Measurements from ENCODE around the gene IPCEF1. TPM values are rescaled to one million over a fixed set of nuclear protein-coding genes. Genes with fewer than 3 reads are reported as not detected.

The IPCEF1 gene
- total and polyA plus RNA-seq, 2 of the 8 experiments (the other 6 are each of a cell fraction or from before 2014, with no cell fraction given), result 0.41 to 0.78 TPM

DNA sequence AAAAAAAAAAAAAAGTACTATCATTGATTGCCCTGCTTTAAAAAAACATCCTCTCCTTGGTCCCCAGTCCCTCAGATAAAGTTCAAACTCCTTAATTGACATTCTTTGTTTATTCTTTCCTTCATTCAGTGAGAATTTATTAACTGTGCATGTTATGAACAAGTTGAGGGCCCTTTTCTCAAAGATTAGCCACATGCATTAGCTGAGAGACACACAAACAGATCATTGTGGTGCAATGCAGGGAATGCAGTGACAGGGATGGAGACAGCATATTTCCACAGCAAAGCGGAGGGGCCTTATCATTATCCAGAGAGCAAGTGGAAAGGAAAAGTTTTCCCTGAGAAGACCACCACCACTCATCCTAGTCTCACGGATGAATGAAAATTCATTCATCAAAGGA lies 21.9 kb upstream of the IPCEF1 start:
- Histone ChIP-seq H3K9me3 (ENCODE audit: insufficient read depth in 2 of 2, low read depth in 1 of 2, low read length in 1 of 2) (peaks cover 0 to 5% of the 10 kb centered on the region in 2 experiments; a peak in 1 of 4 replicates), H3K79me1 (ENCODE audit: low read depth, low read length) (no peaks in the 10 kb centered on the region), H3K4me3 (ENCODE audit: extremely low read depth in 1 of 4, insufficient read depth in 2 of 4, low read depth in 3 of 4, low read length in 4 of 4) (no peak overlapping the region), H3K4me2 (ENCODE audit: insufficient read depth in 1 of 2, low read depth in 2 of 2, low read length in 2 of 2) (no peak overlapping the region), H3K23ac (ENCODE audit: insufficient read length) (no peak overlapping the region), H4K8ac (ENCODE audit: extremely low read depth, insufficient read depth, low read length) (no peak overlapping the region), H2BK12ac (ENCODE audit: low read depth, low read length) (no peak overlapping the region), H2BK5ac (ENCODE audit: low read depth, low read length) (no peak overlapping the region), H4K5ac (ENCODE audit: insufficient read length, low read depth, low read length) (no peak overlapping the region), H3K4me1 (replicated peaks in 1 of 4; ENCODE audit: control insufficient read depth in 3 of 4, insufficient read depth in 4 of 4, low read length in 3 of 4) (0 out of 7 replicates have a peak, but pooled peaks cover 0 to 3% (median 0%) of the 10 kb centered on the region in 4 experiments), H3K23me2 (ENCODE audit: low read depth, low read length) (no peaks in the 10 kb centered on the region), H3K79me2 (ENCODE audit: control insufficient read depth in 1 of 2, insufficient read depth in 2 of 2, low read length in 2 of 2) (no peaks in the 10 kb centered on the region), H3K36me3 (ENCODE audit: control insufficient read depth in 2 of 4, insufficient read depth in 4 of 4, low read length in 3 of 4) (no peaks in the 10 kb centered on the region), H3K56ac (replicated peaks; ENCODE audit: insufficient read length, low read depth, low read length) (no peak overlapping the region), H3K27ac (ENCODE audit: low read depth, low read length) (no peak overlapping the region), H2AK5ac (ENCODE audit: low read depth, low read length) (no peak overlapping the region), H2BK20ac (ENCODE audit: low read length) (no peak overlapping the region), H3K14ac (ENCODE audit: insufficient read length) (no peak overlapping the region), H3K18ac (ENCODE audit: extremely low read depth, low read length) (no peak overlapping the region), H2AFZ (ENCODE audit: low read length) (no peak overlapping the region), H3K4ac (replicated peaks; ENCODE audit: insufficient read length, low read depth, low read length) (no peak overlapping the region), H3K9ac (replicated peaks in 1 of 4; ENCODE audit: extremely low read depth in 1 of 4, low read depth in 3 of 4, low read length in 3 of 4) (no peak overlapping the region), H4K20me1 (replicated peaks in 1 of 2; ENCODE audit: control insufficient read depth in 1 of 2, insufficient read depth in 2 of 2, low read length in 2 of 2) (no peaks in the 10 kb centered on the region), H2BK120ac (replicated peaks; ENCODE audit: low read depth, low read length) (no peak overlapping the region), H3K27me3 (replicated peaks in 1 of 4; ENCODE audit: control insufficient read depth in 3 of 4, extremely low read depth in 1 of 4, insufficient read depth in 3 of 4, low read length in 3 of 4) (no peaks in the 10 kb centered on the region), H4K91ac (replicated peaks; ENCODE audit: insufficient read length, low read length) (no peak overlapping the region), H2BK15ac (ENCODE audit: low read length) (no peak overlapping the region)
- no peak for FAIRE-seq
- TF ChIP-seq EZH2 (IDR thresholded peaks at IDR 0.05; ENCODE audit: low read depth, low read length, severe bottlenecking), result no peak
- ChIA-PET CTCF (ENCODE audit: partially characterized antibody) (interaction anchor here (0.8 kb wide), 1 partner anchor 122 kb away, joined by 3 read pairs; no protein-coding TSS in a partner anchor), POLR2A (ENCODE audit: partially characterized antibody) (no interaction called here)
- WGBS, 2 experiments (ENCODE audit: extremely low coverage in 1 of 2, insufficient coverage in 1 of 2, insufficient read length in 1 of 2, insufficient replicate concordance in 2 of 2, low coverage in 1 of 2, low lambda C conversion rate in 2 of 2, missing lambda C conversion rate in 1 of 2), result 95% methylated on average over 2 of the region's 2 CpGs; no CpG with 5 or more reads in 1 of the 2 experiments
- DNase-seq (ENCODE audit: low read depth in 1 of 2, low spot score in 2 of 2), result no peak
